ENCODE data around the gene KLF14. TPM values are rescaled to one million over a fixed set of nuclear protein-coding genes. Genes with fewer than 3 reads are reported as not detected.

The KLF14 gene
- total RNA-seq, result not detected in 2 replicates

DNA sequence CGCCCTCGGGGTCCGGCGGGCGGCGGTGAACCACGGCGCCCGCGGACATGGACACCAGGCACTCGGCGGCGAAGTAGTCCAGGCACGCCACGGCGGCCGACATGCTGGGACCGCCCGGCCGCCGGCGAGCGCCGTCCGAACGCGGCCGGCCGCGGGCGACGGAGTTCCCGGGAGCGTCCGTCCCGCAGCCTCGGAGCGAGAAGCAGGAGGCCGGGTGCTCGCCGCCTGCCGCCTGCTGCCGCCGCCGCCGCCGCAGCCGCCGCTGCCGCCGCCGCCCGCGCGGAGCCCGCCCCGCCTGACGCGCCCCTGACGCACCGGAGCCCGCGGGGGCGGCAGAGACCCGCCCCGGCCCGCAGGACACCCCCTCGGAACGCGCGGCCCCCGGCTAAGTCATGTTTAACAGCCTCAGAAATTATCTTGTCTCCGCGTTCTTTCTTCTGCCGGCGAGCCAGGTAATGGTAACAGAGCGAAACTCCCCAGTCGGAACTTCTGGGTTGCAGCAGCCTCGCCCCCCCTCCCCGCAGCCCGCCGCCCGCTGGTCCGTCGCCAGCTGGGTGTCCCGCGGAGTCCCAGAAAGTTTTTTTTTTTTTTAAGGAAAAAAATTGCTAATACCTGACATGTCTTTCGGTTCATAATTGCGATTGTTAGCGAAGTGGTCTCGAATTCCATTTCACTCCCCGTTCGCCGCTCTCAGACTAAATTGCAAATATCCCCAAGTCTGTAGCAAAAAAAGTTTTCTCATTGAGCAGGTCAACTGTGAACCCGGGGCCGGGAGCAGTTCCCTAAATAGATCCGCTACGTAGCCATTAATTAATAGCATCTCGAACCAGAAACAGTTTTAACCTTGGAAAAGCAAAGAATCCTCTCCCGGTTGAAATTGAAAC lies at the start of gene KLF14:
TSS of gene KLF14 (minus strand) at position 277 of the 884 bp plus-strand sequence. CDS start at position 103, 174 bp downstream.

Other genes with a start within 250 kb of the KLF14 start
- gene MEST, start 242.1 kb downstream of the KLF14 start, total RNA-seq, result 0.80 and 1.0 TPM in 2 replicates
- gene COPG2, start 65.5 kb downstream of the KLF14 start, total RNA-seq, result 3.8 TPM in 2 replicates
- gene TSGA13, start 47.7 kb downstream of the KLF14 start, total RNA-seq, result not detected in 2 replicates

Measured in mammary microvascular endothelial cell (primary cell).